ENCODE results near the gene MOCS2.
"Not testable (repeated sequence)": the region's sequence is repeated elsewhere in the genome, so short reads cannot be mapped to it uniquely, and the experiment has no call there.

MOCS2 gene

GRCh38 chr5:53118879-53119278, 9.3 kb upstream of the MOCS2 start:
- DNase-seq (ENCODE audit: low spot score) (no peak), ATAC-seq (ENCODE audit: low read depth) (no peak)
- no peaks in the 10 kb centered on the region for H3K4me1 ChIP-seq (ENCODE audit: insufficient read depth, poor library complexity, severe bottlenecking)
- H3K27me3 ChIP-seq (ENCODE audit: insufficient read depth, poor library complexity, severe bottlenecking), result no peaks in the 10 kb centered on the region
- H3K9me3 ChIP-seq (ENCODE audit: severe bottlenecking), result no peaks in the 10 kb centered on the region
- H3K27ac ChIP-seq (ENCODE audit: poor library complexity, severe bottlenecking), result no peak overlapping the region
- no peaks in the 10 kb centered on the region for H3K36me3 ChIP-seq (ENCODE audit: low read depth)
- H3K4me3 ChIP-seq (ENCODE audit: severe bottlenecking), result no peak overlapping the region
- TF ChIP-seq, protein P1, sequence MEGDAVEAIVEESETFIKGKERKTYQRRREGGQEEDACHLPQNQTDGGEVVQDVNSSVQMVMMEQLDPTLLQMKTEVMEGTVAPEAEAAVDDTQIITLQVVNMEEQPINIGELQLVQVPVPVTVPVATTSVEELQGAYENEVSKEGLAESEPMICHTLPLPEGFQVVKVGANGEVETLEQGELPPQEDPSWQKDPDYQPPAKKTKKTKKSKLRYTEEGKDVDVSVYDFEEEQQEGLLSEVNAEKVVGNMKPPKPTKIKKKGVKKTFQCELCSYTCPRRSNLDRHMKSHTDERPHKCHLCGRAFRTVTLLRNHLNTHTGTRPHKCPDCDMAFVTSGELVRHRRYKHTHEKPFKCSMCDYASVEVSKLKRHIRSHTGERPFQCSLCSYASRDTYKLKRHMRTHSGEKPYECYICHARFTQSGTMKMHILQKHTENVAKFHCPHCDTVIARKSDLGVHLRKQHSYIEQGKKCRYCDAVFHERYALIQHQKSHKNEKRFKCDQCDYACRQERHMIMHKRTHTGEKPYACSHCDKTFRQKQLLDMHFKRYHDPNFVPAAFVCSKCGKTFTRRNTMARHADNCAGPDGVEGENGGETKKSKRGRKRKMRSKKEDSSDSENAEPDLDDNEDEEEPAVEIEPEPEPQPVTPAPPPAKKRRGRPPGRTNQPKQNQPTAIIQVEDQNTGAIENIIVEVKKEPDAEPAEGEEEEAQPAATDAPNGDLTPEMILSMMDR (IDR thresholded peaks at IDR 0.05; ENCODE audit: poor library complexity, severe bottlenecking), result no peak

DNA sequence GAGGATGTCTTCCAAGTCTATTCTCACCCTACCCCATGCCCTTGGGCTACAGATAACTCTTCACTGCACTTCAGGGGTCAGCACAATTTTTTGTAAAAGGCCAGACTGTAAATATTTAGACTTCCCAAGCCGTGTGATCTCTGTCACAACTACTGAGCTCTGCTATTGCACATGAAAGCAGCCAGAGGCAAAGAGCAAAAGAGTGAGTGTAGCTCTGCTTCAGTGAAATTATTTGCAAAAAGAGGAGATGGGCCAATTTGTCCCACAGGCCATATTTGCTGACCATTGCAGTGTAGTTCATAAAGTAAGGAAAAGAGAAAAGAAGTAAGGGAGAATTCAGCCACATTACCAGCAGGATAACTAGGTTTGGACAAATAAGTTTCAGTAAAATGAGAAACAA, 7.0 kb upstream of the MOCS2 start:
- DNase-seq (ENCODE audit: low spot score) (no peak), ATAC-seq (ENCODE audit: low read depth) (no peak)
- TF ChIP-seq, protein P1 (IDR thresholded peaks at IDR 0.05; ENCODE audit: poor library complexity, severe bottlenecking), result no peak
- Histone ChIP-seq H3K9me3 (ENCODE audit: severe bottlenecking) (no peaks in the 10 kb centered on the region), H3K4me1 (ENCODE audit: insufficient read depth, poor library complexity, severe bottlenecking) (no peaks in the 10 kb centered on the region), H3K36me3 (ENCODE audit: low read depth) (no peaks in the 10 kb centered on the region), H3K27ac (ENCODE audit: poor library complexity, severe bottlenecking) (no peak overlapping the region), H3K27me3 (ENCODE audit: insufficient read depth, poor library complexity, severe bottlenecking) (no peaks in the 10 kb centered on the region), H3K4me3 (ENCODE audit: severe bottlenecking) (no peak overlapping the region)

DNA sequence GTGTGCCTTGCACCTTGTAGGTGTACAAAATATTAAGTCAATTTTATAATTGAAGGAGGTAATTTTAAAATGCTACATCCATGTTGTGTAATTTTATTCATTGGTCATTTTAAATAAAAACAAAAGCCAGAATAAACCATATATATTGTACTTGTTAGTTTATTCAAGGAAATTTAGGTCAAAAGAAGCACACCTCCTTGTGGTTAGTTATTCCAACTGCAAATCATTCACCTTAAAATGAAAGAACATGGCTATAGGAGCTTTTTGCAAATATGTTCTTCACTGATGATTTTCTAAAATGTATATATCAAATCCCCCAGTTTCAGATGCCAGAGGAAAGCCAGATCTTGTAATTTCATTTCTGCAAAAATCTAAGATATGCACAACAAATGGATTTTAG, 5.4 kb upstream of the MOCS2 start:
- H3K4me3 ChIP-seq (ENCODE audit: severe bottlenecking), result no peak overlapping the region
- TF ChIP-seq, protein P1 (IDR thresholded peaks at IDR 0.05; ENCODE audit: poor library complexity, severe bottlenecking), result peak; percentile 57
- no peak for DNase-seq (ENCODE audit: low spot score)
- ATAC-seq (ENCODE audit: low read depth), result no peak
- H3K27ac ChIP-seq (ENCODE audit: poor library complexity, severe bottlenecking), result no peak overlapping the region
- H3K36me3 ChIP-seq (ENCODE audit: low read depth), result no peaks in the 10 kb centered on the region
- H3K9me3 ChIP-seq (ENCODE audit: severe bottlenecking), result no peaks in the 10 kb centered on the region
- H3K4me1 ChIP-seq (ENCODE audit: insufficient read depth, poor library complexity, severe bottlenecking), result peaks cover 5% of the 10 kb centered on the region
- H3K27me3 ChIP-seq (ENCODE audit: insufficient read depth, poor library complexity, severe bottlenecking), result no peaks in the 10 kb centered on the region

DNA sequence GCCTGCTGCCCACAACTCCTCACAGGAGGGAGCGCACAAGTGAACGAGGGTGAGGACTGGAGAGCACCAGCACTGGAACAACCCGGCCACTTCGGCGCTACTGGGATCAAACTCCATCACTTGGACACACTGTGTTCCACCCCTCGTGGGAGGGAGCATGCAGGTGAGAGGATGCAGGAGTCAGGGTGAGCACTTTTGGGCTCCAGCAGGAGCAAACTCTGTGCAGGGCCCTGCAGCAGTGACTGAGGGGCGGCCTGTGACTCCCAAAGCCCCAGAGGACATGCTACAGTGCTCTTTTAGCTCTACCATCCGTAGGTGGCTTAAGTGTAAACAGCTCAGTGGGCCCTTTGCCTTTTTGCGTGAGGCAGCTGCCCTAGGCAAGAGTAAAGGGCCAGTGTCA, 4.4 kb upstream of the MOCS2 start:
- no peaks in the 10 kb centered on the region for H3K36me3 ChIP-seq (ENCODE audit: low read depth)
- no peaks in the 10 kb centered on the region for H3K27me3 ChIP-seq (ENCODE audit: insufficient read depth, poor library complexity, severe bottlenecking)
- ATAC-seq (ENCODE audit: low read depth), result no peak
- H3K9me3 ChIP-seq (ENCODE audit: severe bottlenecking), result no peaks in the 10 kb centered on the region
- H3K4me3 ChIP-seq (ENCODE audit: severe bottlenecking), result no peak overlapping the region
- TF ChIP-seq, protein P1 (IDR thresholded peaks at IDR 0.05; ENCODE audit: poor library complexity, severe bottlenecking), result no peak
- peaks cover 5% of the 10 kb centered on the region for H3K4me1 ChIP-seq (ENCODE audit: insufficient read depth, poor library complexity, severe bottlenecking)
- H3K27ac ChIP-seq (ENCODE audit: poor library complexity, severe bottlenecking), result no peak overlapping the region
- no peak for DNase-seq (ENCODE audit: low spot score)

- ATAC-seq (ENCODE audit: low read depth) (no peak), DNase-seq (ENCODE audit: low spot score) (no peak)
- H3K36me3 ChIP-seq (ENCODE audit: low read depth), result peaks cover 6% of the 10 kb centered on the region
- H3K4me3 ChIP-seq (ENCODE audit: severe bottlenecking), result no peak overlapping the region
- H3K27ac ChIP-seq (ENCODE audit: poor library complexity, severe bottlenecking), result no peak overlapping the region
- no peaks in the 10 kb centered on the region for H3K9me3 ChIP-seq (ENCODE audit: severe bottlenecking)
- H3K27me3 ChIP-seq (ENCODE audit: insufficient read depth, poor library complexity, severe bottlenecking), result no peaks in the 10 kb centered on the region
- TF ChIP-seq, protein P1 (IDR thresholded peaks at IDR 0.05; ENCODE audit: poor library complexity, severe bottlenecking), result no peak
- H3K4me1 ChIP-seq (ENCODE audit: insufficient read depth, poor library complexity, severe bottlenecking), result peaks cover 13% of the 10 kb centered on the region
Observed at GRCh38 chr5:53112909-53113308, 3.4 kb upstream of the MOCS2 start.

- ATAC-seq (ENCODE audit: low read depth); H3K9me3 ChIP-seq (ENCODE audit: severe bottlenecking); H3K27ac ChIP-seq (ENCODE audit: poor library complexity, severe bottlenecking); H3K27me3 ChIP-seq (ENCODE audit: insufficient read depth, poor library complexity, severe bottlenecking); DNase-seq (ENCODE audit: low spot score); H3K4me3 ChIP-seq (ENCODE audit: severe bottlenecking): not testable (repeated sequence)
- Histone ChIP-seq H3K4me1 (ENCODE audit: insufficient read depth, poor library complexity, severe bottlenecking) (peaks cover 15% of the 10 kb centered on the region), H3K36me3 (ENCODE audit: low read depth) (peaks cover 12% of the 10 kb centered on the region)
Observed at GRCh38 chr5:53112307-53112706, 2.8 kb upstream of the MOCS2 start.

All from RWPE2 (cell line).